Neutrophil (primary cell): ENCODE measurements around the gene ANKDD1B.

Experiments
- H3K27ac ChIP-seq: fragments of 200-600 bp; sonication (generic); 2 replicates; pipeline ENCODE4 v1.5.1; 2016; ENCODE audit warnings: mild to moderate bottlenecking, moderate library complexity
- H3K27me3 ChIP-seq: fragments of 200-600 bp; sonication (generic); 2 replicates; pipeline ENCODE4 v1.6.0; 2016; ENCODE audit warnings: mild to moderate bottlenecking
- H3K36me3 ChIP-seq: fragments of 200-600 bp; sonication (generic); 2 replicates; pipeline ENCODE4 v1.5.1; 2017
- H3K4me1 ChIP-seq, 2 experiments: fragments of 200-600 bp in 1 of 2; sonication (generic) in 1 of 2; 1 replicate in 1 of 2; 2 replicates in 1 of 2; pipeline versions ENCODE4 v1.5.1 to v1.6.1; 2013 to 2016; ENCODE audit warnings: low read depth in 1 of 2, low read length in 1 of 2, mild to moderate bottlenecking in 1 of 2, moderate library complexity in 1 of 2; ENCODE audit not compliant: control insufficient read depth in 1 of 2, insufficient read depth in 1 of 2
- H3K4me3 ChIP-seq, 2 experiments: fragments of 200-600 bp in 1 of 2; sonication (generic) in 1 of 2; 1 replicate in 1 of 2; 2 replicates in 1 of 2; pipeline ENCODE4 v1.5.1; 2013 to 2016; ENCODE audit warnings: low read depth in 1 of 2, low read length in 1 of 2, mild to moderate bottlenecking in 1 of 2, moderate library complexity in 1 of 2
- H3K9me3 ChIP-seq: fragments of 200-600 bp; sonication (generic); 2 replicates; pipeline ENCODE4 v1.5.1; 2016
- TF ChIP-seq, protein P1 (sequence below): fragments of 200-600 bp; sonication (generic); IDR thresholded peaks from 2 replicates; pipeline ENCODE4 v1.5.1; 2016; ENCODE audit warnings: antibody characterized with exemption

The ANKDD1B gene

DNA sequence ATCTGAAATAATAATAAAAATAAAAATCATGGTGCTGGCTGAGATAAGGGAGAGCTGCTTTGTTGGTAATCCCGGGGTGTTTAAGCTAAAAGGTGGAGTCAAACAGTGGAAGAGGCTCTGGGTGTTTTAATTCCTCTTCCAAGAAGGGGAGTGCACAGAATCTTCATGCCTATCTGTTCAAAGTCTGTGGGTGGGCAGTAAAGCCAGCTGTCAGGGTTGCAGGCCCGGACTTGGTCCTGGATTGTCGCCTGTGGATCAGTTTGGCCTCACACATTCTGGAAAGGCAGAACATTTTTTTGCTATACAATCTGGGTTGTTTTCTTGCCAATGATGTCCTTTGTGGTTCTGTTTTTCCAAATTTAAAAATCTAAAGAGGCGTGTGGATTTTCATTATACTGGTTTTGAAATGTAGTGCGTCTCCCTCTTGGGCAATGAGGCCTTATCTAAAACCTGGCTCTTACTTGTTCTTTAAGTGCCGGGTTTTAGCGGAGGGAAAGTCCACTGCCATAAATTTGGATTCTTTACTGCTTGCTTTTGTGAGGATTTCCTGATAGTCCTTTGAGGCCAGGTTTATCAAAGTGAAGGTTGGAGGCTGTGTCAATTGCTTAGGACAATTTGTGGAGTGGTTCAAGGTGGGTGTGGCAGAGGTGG lies 5.8 kb downstream of the ANKDD1B start:
- Histone ChIP-seq H3K27ac (no peak overlapping the region), H3K27me3 (peaks cover 37% of the 10 kb centered on the region), H3K4me1 (no peaks in the 10 kb centered on the region), H3K9me3 (no peaks in the 10 kb centered on the region), H3K4me3 (no peak overlapping the region), H3K36me3 (no peaks in the 10 kb centered on the region)
- TF ChIP-seq, protein P1, sequence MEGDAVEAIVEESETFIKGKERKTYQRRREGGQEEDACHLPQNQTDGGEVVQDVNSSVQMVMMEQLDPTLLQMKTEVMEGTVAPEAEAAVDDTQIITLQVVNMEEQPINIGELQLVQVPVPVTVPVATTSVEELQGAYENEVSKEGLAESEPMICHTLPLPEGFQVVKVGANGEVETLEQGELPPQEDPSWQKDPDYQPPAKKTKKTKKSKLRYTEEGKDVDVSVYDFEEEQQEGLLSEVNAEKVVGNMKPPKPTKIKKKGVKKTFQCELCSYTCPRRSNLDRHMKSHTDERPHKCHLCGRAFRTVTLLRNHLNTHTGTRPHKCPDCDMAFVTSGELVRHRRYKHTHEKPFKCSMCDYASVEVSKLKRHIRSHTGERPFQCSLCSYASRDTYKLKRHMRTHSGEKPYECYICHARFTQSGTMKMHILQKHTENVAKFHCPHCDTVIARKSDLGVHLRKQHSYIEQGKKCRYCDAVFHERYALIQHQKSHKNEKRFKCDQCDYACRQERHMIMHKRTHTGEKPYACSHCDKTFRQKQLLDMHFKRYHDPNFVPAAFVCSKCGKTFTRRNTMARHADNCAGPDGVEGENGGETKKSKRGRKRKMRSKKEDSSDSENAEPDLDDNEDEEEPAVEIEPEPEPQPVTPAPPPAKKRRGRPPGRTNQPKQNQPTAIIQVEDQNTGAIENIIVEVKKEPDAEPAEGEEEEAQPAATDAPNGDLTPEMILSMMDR = no peak

- Histone ChIP-seq H3K4me3 (no peak overlapping the region), H3K27me3 (peaks cover 29% of the 10 kb centered on the region), H3K9me3 (no peaks in the 10 kb centered on the region), H3K36me3 (no peaks in the 10 kb centered on the region), H3K4me1 (no peaks in the 10 kb centered on the region), H3K27ac (no peak overlapping the region)
- TF ChIP-seq, protein P1 = no peak
Measured at GRCh38 chr5:75617736-75618352, 6.6 kb downstream of the ANKDD1B start.

GRCh38 chr5:75620184-75620959 lies 9.1 kb downstream of the ANKDD1B start:
- no peaks in the 10 kb centered on the region for H3K9me3 ChIP-seq
- H3K36me3 ChIP-seq = no peaks in the 10 kb centered on the region
- no peak overlapping the region for H3K4me3 ChIP-seq
- H3K27me3 ChIP-seq = peaks cover 13% of the 10 kb centered on the region
- H3K27ac ChIP-seq = no peak overlapping the region
- TF ChIP-seq, protein P1 = no peak
- no peaks in the 10 kb centered on the region for H3K4me1 ChIP-seq

- Histone ChIP-seq H3K9me3 (no peaks in the 10 kb centered on the region), H3K36me3 (no peaks in the 10 kb centered on the region), H3K4me1 (no peaks in the 10 kb centered on the region), H3K4me3 (no peak overlapping the region), H3K27me3 (peaks cover 13% of the 10 kb centered on the region), H3K27ac (no peak overlapping the region)
- TF ChIP-seq, protein P1 = no peak
Measured at GRCh38 chr5:75622564-75622963, 11.3 kb downstream of the ANKDD1B start.

DNA sequence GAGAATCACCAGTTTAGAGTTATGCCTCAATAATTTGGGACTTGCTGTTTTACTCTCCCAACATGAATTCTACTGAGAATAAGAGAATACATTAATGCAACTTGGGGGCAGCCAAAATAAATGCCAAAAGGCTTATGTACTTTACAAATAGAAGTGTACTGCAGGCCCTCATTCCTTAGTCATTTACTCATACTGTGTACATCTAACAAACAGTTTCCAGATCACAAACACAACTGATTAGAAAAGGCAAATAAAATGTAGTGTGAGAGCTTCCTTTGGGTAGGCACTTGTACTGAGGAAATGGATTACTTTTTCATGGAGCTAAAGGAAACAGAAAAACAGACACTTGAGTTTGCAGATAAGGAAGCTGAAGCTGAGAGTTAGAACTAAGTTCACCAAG lies 12.6 kb downstream of the ANKDD1B start:
- H3K27me3 ChIP-seq = peaks cover 13% of the 10 kb centered on the region
- H3K36me3 ChIP-seq = no peaks in the 10 kb centered on the region
- no peak overlapping the region for H3K27ac ChIP-seq
- TF ChIP-seq, protein P1 = no peak
- no peaks in the 10 kb centered on the region for H3K4me1 ChIP-seq
- H3K4me3 ChIP-seq = no peak overlapping the region
- no peaks in the 10 kb centered on the region for H3K9me3 ChIP-seq
